Memory B cell (primary cell): ENCODE results near the gene NSDHL.

Source experiments
- ATAC-seq: fragments of 150-1000 bp; cut with Tn5 transposase; 2 replicates; pipeline ENCODE4 v1.10.0; 2021; ENCODE audit warnings: low read depth, mild to moderate bottlenecking, moderate library complexity
- DNase-seq, 2 donors: peaks; one replicate each; pipeline ENCODE4 v3.0.0; 2022; ENCODE audit warnings: low spot score in 2 of 2
- H3K27ac Mint-ChIP-seq: one replicate; pipeline ENCODE4 v1.8.0; 2022; ENCODE audit warnings: mild to moderate bottlenecking, moderate library complexity, mixed read lengths
- H3K27me3 Mint-ChIP-seq: one replicate; pipeline ENCODE4 v1.8.0; 2022; ENCODE audit warnings: mixed read lengths
- H3K36me3 Mint-ChIP-seq: one replicate; pipeline ENCODE4 v1.8.0; 2022; ENCODE audit warnings: mild to moderate bottlenecking, mixed read lengths
- H3K4me1 Mint-ChIP-seq: one replicate; pipeline ENCODE4 v1.8.0; 2022; ENCODE audit warnings: mixed read lengths
- H3K4me3 Mint-ChIP-seq: one replicate; pipeline ENCODE4 v1.8.0; 2022; ENCODE audit warnings: mild to moderate bottlenecking, moderate library complexity, mixed read lengths
- H3K9me3 Mint-ChIP-seq: one replicate; pipeline ENCODE4 v1.8.0; 2022; ENCODE audit warnings: mixed read lengths

The NSDHL gene

DNA sequence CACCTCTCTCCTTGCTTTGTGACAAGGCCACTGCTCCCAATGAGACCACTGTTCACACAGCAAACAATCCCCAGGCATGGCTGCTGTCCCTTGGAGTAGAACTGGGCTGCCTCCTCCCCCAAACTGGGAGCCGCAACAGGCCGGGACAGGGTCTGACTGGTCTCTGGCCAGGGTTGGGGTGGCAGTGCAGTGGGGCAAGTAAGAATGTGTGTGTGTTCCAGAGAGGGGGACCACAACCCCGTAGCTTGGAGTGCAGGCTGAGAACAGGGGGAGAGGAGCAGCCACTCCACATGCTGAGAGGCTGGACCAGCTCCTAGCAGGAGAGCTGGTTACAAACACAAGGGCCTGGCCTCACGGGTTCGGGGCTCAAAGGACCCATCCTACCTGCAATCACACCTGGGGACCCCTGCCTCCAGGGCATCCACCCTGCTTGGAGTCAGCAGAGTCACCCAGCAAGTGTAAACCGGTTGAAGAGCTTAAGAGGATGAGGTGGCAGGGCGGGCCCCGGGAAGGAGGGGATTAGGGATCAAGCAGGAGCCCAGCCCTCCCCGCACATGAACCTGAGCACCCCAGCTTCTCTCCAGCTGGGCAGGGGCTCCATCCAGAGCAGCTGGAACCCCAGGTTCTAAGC, 63.2 kb downstream of the NSDHL start:
- H3K36me3 Mint-ChIP-seq = no peaks in the 10 kb centered on the region
- no peaks in the 10 kb centered on the region for H3K4me1 Mint-ChIP-seq
- H3K27me3 Mint-ChIP-seq = peaks cover 28% of the 10 kb centered on the region
- H3K9me3 Mint-ChIP-seq = no peaks in the 10 kb centered on the region
- ATAC-seq (no peak), DNase-seq (no peak)
- no peak overlapping the region for H3K4me3 Mint-ChIP-seq
- no peak overlapping the region for H3K27ac Mint-ChIP-seq

DNA sequence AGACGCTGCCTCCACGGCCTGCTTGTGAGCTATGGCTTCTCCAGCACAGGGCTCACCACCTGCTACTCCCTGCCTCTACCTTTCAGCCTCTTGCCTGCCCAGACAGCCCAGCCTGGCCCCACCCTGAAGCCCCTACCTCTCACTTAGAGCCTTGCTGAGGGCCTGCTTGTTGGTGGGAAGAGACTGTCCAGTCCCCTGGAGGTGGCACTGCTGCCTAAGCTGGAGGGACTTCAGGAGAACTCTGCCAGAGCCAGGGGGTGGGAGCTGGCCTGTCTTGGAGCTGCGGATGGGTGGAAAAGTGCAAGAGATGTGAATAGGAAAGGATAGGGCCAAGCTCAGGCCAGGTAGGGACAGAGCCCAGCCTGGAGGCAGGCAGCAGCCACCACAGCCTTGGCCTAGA, 64.3 kb downstream of the NSDHL start:
- Mint-ChIP-seq H3K36me3 (no peaks in the 10 kb centered on the region), H3K4me3 (no peak overlapping the region), H3K9me3 (no peaks in the 10 kb centered on the region), H3K27me3 (peaks cover 23% of the 10 kb centered on the region), H3K4me1 (no peaks in the 10 kb centered on the region), H3K27ac (no peak overlapping the region)
- no peak for ATAC-seq
- DNase-seq = no peak

DNA sequence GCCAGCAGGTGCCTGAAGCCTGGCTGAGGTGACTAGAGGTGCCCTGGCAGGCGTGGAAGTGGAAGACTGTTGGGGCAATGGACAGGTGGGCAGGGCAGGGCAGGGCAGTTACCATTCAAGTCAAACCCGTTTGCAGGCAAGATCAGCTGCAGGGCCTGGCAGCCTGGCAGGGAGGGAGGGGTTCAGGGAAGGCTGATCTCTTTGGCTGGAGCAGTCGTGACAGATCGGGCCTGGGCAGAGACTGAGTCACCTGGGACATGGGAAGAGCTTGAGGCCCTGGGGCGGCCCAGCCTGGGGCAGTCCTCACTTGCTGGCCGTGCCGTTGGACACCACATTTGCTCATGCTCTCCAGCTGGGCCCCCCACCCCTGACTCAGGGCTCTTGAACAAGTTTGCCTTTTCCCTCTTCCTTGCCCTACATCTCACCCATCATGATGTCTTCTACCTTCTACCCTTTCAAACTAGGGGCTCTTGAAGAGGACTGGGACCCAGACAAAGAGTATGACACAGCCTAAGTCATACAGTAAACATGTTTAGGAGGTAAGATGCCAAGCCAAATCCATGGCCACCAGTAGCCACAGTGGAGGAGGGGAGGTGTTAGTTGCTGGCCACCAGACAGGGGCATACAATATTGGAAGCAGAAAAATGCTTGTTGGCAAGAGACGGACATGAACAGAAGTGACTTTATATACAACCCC, 65.0 kb downstream of the NSDHL start:
- Mint-ChIP-seq H3K27ac (no peak overlapping the region), H3K27me3 (peaks cover 22% of the 10 kb centered on the region), H3K9me3 (no peaks in the 10 kb centered on the region), H3K4me1 (no peaks in the 10 kb centered on the region), H3K4me3 (no peak overlapping the region), H3K36me3 (no peaks in the 10 kb centered on the region)
- no peak for DNase-seq
- no peak for ATAC-seq

DNA sequence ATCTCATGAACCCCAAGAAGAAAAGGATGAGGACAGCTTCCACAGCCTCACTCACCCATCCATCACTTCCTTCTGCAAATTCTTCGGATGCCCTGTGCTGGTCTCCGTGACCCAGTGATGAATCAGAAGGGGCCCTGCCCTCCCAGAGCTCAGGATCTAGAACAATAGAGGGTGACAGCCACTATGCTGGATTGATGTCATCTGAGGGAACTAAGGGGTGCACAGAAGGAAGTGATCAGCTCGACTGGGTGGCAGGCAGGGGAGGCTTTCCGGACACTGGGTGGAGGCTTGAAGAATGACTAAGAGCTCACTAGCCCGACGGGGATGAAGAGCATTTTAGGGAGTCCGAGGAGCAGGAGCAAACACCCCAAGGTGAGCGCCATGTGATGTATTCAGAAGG, 65.6 kb downstream of the NSDHL start:
- Mint-ChIP-seq H3K27me3 (peaks cover 20% of the 10 kb centered on the region), H3K36me3 (no peaks in the 10 kb centered on the region), H3K4me1 (no peaks in the 10 kb centered on the region), H3K4me3 (peak overlapping the region; percentile 11), H3K9me3 (no peaks in the 10 kb centered on the region), H3K27ac (no peak overlapping the region)
- DNase-seq (no peak), ATAC-seq (no peak)

DNA sequence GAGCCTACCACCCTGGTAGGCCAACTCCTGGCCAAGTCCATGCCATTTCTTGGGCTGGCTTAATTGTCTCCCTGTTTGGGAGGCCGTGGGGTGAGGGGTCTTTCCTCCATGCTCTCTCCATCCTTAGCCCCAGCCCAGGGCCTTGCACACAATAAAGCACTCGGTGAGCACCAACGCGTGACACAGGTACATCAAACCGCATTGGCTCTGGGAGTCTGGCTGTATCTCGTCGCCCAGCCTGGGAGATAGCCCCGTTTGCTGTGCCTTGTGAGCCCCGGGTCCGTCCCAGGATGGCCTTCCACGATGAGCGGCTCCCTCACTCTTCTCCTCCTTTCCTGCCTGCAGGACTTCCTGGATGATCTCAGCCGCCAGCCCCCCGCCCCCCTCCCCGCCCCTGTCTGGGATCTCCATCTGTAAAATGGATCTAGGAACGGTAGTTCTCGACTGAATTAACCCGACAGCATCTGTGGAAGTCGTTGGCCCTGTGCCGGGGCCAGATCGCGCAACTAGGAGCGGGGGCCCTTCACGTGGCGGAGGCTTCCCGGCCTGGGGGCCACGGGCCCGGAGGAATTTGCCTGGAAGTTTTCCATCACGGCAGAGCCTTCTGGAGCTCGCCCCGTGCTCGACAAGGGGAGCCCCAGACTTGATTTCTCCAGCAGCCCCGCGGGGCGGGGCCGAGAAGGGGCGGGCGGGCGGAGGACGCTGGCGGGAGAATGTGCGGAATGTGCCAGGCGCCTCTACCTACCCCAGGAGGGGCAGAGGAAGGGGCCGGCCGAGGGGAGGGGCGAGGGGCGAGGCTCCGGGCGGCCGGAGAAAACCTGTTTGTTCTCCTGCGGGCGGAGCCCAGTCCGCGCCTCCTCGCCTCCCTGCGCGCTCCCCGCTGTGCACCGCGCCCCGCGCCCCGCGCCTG, 66.6 kb downstream of the NSDHL start, which contains the start of gene ZNF185:
Gene ZNF185 (plus strand): TSS at position 846 of the 910 bp plus-strand sequence. CDS start 16,423 bp downstream, outside the sequence.
- H3K36me3 Mint-ChIP-seq = no peaks in the 10 kb centered on the region
- peaks cover 22% of the 10 kb centered on the region for H3K27me3 Mint-ChIP-seq
- no peak for DNase-seq
- ATAC-seq = no peak
- H3K4me3 Mint-ChIP-seq = peak within 1 kb of the TSS; percentile 11
- no peak within 1 kb of the TSS for H3K27ac Mint-ChIP-seq
- no peaks in the 10 kb centered on the region for H3K4me1 Mint-ChIP-seq
- no peaks in the 10 kb centered on the region for H3K9me3 Mint-ChIP-seq

DNA sequence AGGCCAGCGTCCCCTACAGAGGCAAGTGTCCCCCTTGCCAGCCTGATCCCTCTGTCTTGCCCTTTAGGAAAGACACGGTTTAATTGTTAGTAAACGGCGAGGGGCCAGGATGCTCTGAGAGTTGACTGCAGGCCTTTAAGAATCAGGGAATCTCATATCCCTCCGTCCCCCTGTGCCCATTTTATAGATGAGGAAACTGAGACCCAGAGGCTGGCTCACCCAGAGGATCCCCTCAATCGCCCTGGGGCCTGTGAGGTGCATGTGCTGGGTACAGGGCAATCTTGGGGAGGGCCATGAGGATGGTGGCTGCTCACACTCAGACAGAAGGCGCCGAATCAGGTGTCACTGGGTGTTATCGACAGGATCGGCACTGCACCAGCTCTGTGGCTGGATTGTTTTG, 67.6 kb downstream of the NSDHL start:
- no peak overlapping the region for H3K27ac Mint-ChIP-seq

DNA sequence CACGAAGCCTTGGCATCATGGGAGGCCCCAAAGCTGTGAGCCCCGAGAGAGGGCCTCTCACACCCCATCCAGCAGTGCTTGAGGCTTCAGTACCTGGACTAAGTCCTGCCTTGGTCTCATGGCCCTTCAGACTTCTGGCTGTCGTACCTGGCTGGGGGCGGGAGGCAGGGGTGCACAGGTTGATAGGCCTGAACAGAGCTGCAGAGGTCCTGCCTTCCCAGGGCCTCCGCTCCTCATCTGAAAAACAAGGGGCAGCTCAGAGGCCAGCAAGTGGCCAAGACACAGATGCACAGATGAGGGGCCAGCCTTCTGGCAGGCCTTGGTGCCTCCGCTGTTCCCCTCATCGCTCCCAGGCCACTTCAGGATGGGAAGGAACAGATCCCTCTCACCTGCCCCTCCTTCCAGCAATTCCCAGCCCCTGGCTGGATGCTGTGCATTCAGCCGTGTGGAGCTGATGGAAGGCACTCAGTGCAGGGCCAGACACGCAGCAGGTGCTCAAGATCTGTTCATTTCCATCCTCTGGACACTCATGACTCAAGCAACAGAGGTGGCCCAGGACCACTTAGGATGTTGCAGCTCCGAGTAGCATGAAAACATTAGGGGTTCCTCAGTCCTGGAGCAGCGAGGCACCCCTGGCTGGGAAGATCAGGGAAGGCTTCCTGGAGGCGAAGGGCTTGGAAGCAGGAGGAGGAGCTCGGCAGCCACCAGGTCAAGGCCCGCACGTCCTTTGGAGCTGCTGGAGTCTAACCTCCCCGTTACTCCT, 68.4 kb downstream of the NSDHL start:
- DNase-seq (no peak), ATAC-seq (no peak)
- Mint-ChIP-seq H3K4me3 (no peak overlapping the region), H3K36me3 (no peaks in the 10 kb centered on the region), H3K27me3 (peaks cover 26% of the 10 kb centered on the region), H3K4me1 (no peaks in the 10 kb centered on the region), H3K9me3 (no peaks in the 10 kb centered on the region), H3K27ac (no peak overlapping the region)

More for the DNA sequence above, 67.6 kb downstream of the NSDHL start:
- Mint-ChIP-seq H3K4me3 (no peak overlapping the region), H3K9me3 (no peaks in the 10 kb centered on the region), H3K4me1 (no peaks in the 10 kb centered on the region), H3K36me3 (no peaks in the 10 kb centered on the region), H3K27me3 (peaks cover 26% of the 10 kb centered on the region)
- DNase-seq = no peak
- no peak for ATAC-seq

DNA sequence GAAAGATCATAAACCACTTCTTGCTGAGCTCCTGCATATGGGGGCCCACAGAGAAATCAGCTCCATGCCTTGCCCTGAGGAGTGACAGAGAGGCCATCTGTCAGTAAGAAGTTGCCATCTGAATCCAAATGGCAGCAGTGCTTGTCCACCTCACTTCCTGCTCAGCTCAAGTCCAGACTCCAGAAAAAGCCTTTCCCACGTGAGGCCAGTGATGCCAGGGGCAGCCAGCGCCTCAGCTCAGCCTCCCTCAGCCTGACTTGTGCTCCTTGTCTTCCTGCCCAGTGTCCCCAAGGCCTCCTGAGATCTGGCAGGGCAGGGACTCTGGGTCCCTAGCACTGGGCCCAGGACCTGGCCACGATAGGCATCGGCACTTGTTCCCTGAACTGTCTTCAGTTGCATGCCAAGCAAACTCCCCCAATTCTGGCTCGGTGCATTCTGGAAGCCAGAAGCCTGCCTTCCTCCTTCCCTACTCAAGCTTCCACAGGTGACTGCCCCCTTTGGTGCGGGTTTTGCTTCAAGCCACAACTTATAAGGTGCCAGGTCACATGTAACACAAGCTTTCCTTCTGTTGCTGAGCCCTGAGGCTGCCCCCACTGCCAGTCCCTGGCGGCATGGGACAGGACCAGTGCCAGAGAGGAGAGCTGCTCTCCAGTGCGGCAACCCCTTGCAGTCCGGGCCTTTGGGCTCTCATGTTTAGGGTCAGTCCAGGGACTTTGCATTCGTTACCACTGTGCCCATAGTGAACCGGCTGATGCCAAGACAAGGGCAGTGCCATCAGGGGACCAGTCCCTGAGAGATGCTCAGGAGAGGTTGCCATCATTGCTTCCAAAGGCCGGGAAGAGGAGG, 69.2 kb downstream of the NSDHL start:
- H3K27ac Mint-ChIP-seq = no peak overlapping the region
- no peaks in the 10 kb centered on the region for H3K36me3 Mint-ChIP-seq
- H3K4me3 Mint-ChIP-seq = no peak overlapping the region
- H3K27me3 Mint-ChIP-seq = peaks cover 25% of the 10 kb centered on the region
- ATAC-seq (no peak), DNase-seq (no peak)
- H3K4me1 Mint-ChIP-seq = no peaks in the 10 kb centered on the region
- no peaks in the 10 kb centered on the region for H3K9me3 Mint-ChIP-seq

DNA sequence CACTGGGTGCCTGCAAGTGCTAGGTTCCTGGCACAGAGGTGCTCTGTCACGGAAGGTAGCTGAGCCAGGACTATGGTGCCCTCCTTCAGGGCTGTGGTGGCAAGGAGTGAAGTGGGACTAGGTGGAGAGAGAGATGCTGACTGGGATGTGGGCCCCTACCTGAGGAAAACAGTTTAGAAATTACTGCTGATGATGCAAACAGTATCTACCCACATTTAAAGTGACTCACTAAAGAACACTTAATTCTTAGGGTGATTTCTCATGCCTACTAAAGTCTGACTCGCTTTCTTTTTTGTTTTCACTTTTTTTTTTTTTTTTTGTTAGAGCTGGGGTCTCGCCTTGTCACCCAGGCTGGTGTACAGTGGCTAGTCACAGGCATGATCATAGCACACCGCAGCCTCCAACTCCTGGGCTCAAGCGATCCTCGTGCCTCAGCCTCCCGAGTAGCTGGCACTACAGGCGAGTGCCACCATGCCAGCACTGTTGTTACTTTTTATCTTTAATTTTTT, 70.1 kb downstream of the NSDHL start:
- no peak for DNase-seq
- ATAC-seq = no peak
- no peaks in the 10 kb centered on the region for H3K36me3 Mint-ChIP-seq
- no peaks in the 10 kb centered on the region for H3K4me1 Mint-ChIP-seq
- no peak overlapping the region for H3K4me3 Mint-ChIP-seq
- H3K9me3 Mint-ChIP-seq = no peaks in the 10 kb centered on the region
- H3K27me3 Mint-ChIP-seq = peaks cover 22% of the 10 kb centered on the region
- no peak overlapping the region for H3K27ac Mint-ChIP-seq

DNA sequence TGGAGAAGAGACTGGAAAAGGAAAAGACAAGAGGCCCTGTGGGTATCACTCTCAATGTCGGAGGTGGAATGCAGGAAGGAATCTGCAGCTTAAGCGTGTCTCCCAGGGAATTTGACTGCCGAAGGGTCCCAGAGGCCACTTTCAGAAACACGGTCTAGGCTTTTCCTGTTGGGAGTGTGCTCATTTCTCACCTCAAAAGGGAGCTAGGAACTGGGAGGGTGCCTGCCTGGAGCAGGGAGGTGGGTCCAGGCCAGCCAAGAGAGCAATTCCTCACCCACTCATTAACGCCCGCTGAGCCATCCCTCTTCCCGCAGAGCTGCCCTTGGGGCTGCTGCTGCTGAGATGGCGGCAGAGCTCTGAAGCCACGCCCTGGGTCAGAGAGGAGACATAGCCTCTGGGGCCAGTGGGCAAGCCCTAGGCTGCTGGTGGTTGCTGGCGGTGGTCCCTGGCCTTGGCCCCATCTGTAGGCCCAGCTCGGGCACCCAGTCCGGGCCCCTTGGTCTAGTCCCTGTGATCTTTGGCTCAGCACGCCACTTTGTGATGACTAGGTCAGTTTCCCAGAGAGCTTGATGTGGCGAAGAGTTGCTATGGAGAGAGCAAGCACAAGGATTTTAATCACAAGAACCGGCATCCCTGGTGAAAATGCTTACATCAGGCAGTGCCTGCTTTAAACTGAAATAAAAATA, 71.1 kb downstream of the NSDHL start:
- peaks cover 16% of the 10 kb centered on the region for H3K27me3 Mint-ChIP-seq

DNA sequence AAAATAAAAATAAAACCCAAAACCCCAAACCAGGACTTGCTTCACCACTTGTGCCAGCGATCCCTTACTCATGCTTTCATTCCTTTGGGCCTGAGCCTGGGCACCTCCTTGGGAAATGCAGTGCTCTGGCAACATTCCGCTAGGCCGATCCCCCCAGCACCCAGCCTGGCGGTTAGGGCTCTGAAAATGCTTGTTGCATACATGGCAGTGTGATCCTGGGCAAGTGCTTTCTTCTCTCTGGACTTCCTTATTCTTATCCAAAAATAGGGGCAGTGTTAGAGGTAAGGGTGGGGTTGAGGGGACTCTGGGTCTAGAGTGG, 71.6 kb downstream of the NSDHL start:
- DNase-seq (no peak), ATAC-seq (no peak)
- Mint-ChIP-seq H3K4me1 (peaks cover 3% of the 10 kb centered on the region), H3K36me3 (no peaks in the 10 kb centered on the region), H3K4me3 (no peak overlapping the region), H3K9me3 (no peaks in the 10 kb centered on the region), H3K27me3 (peaks cover 20% of the 10 kb centered on the region), H3K27ac (no peak overlapping the region)

More for the DNA sequence above, 71.1 kb downstream of the NSDHL start:
- no peak overlapping the region for H3K27ac Mint-ChIP-seq
- H3K4me3 Mint-ChIP-seq = no peak overlapping the region
- ATAC-seq (no peak), DNase-seq (no peak)
- no peaks in the 10 kb centered on the region for H3K9me3 Mint-ChIP-seq
- no peaks in the 10 kb centered on the region for H3K36me3 Mint-ChIP-seq
- H3K4me1 Mint-ChIP-seq = peaks cover under 1% of the 10 kb centered on the region

DNA sequence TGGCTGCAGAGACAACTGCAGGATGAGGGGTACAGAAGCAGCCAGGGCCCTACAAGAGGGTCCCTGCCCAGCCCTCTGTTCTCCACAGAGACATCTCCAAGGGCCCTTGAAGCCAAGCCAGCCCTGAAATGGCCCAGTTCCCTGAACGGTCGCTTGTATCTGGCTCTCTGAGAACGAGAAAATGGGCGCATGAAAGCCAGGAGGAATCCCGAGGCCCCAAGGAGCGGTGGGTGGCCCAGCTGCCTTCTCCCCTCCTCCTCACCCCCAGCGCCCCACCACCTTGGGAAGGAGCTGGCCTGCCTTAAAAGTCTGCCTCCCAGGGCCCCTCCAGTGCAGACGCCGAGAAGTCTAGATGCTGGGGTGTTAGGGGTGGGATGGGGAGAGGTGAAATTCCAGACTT, 72.7 kb downstream of the NSDHL start:
- DNase-seq (no peak), ATAC-seq (no peak)
- peaks cover 6% of the 10 kb centered on the region for H3K4me1 Mint-ChIP-seq
- no peaks in the 10 kb centered on the region for H3K36me3 Mint-ChIP-seq
- H3K4me3 Mint-ChIP-seq = no peak overlapping the region
- H3K27me3 Mint-ChIP-seq = peaks cover 25% of the 10 kb centered on the region
- no peaks in the 10 kb centered on the region for H3K9me3 Mint-ChIP-seq
- no peak overlapping the region for H3K27ac Mint-ChIP-seq
